GM13977 (cell line): ENCODE measurements around the gene LZTR1.

ENCODE experiments used
- DNase-seq: peaks from one replicate; pipeline ENCODE4 v3.0.0; 2012; ENCODE audit warnings: low spot score
- CTCF ChIP-seq: IDR thresholded peaks from 2 replicates; pipeline ENCODE4 v1.5.1; 2012; ENCODE audit warnings: mild to moderate bottlenecking, control low read depth; ENCODE audit not compliant: insufficient read depth; ENCODE audit errors: extremely low read depth, missing control alignments
- in situ Hi-C: fragments of 300-500 bp; cut with MboI; formaldehyde crosslinking; loops from one replicate; pipeline ENCODE4 v1.12.0; 2022; ENCODE audit warnings: low sequenced_read_pairs, low pct_unique_long_range_greater_than_20kb, mixed read lengths, inconsistent platforms; ENCODE audit not compliant: unreplicated experiment

The LZTR1 gene

DNA sequence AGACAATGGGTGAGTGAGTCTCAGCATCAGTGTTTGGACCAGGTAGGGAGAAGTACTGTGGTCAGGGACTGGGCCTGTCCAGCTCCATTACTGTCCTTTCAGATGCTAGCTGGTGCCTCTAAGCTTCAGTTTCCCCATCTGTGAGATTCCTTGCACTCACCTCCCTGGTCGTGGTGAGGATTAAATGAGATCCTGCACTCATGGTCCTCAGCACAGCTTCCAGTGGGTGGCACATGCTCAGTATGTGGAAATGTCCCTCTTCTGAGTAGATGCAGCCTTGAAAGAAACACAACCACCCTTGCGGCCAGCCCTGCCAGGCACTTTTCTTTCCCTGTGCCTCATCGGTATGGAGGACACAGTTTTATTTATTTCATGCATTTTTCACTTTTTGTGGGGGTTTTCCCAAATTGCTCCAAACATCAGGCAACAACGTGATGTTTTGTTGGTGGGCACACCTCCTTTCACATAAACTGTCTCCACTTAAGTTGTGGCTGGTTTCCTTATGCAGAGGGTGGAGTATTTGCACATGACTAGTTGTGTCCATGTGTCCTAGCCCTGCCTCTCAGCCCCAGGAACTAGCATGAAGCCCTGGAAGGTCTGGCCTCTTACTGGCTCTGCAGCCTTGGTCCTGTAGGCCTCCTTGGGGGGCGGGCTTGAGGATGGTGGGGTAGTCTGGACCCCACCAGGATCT lies 1.1 kb downstream of the LZTR1 start:
- in situ Hi-C loops: no loop called here
- DNase-seq: no peak
- no peak for TF ChIP-seq CTCF

- in situ Hi-C loops: no loop called here
- no peak for TF ChIP-seq CTCF
- no peak for DNase-seq
Observed at GRCh38 chr22:20985720-20986119, 3.6 kb downstream of the LZTR1 start.

DNA sequence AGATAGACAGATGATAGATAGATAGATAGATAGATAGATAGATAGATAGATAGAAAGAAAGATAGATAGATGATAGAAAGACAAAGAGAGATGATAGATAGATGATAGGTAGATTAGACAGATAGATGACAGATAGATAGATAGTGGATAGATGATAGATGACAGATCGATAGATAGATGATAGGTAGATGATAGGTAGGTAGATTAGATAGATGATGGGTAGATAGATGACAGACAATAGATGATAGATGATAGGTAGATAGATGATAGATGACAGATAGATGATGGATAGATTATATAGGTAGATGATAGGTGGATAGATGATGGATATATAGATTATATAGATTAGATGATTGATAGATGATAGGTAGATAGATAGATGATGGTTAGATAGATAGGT lies 4.3 kb downstream of the LZTR1 start:
- TF ChIP-seq CTCF: no peak
- no peak for DNase-seq
- in situ Hi-C loops: no loop called here

DNA sequence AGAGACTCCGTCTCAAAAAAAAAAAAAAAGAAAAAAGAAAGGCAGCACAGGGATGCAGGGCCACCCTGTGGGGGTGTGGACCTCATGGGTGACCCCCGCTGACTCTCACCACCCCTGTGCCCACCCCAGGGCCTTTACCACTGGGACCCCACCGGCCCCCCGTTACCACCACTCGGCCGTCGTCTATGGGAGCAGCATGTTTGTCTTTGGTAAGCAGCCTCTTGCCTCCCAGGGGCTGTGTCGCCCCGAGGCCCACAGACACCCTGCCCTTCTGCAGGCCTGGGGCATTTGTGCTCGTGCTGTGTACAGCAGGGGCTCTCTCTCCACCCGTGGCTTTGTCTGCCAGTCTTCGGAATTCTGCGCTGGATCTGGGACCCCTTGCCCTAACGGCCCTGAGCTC lies 5.3 kb downstream of the LZTR1 start:
- in situ Hi-C loops: no loop called here
- no peak for TF ChIP-seq CTCF
- DNase-seq: no peak

DNA sequence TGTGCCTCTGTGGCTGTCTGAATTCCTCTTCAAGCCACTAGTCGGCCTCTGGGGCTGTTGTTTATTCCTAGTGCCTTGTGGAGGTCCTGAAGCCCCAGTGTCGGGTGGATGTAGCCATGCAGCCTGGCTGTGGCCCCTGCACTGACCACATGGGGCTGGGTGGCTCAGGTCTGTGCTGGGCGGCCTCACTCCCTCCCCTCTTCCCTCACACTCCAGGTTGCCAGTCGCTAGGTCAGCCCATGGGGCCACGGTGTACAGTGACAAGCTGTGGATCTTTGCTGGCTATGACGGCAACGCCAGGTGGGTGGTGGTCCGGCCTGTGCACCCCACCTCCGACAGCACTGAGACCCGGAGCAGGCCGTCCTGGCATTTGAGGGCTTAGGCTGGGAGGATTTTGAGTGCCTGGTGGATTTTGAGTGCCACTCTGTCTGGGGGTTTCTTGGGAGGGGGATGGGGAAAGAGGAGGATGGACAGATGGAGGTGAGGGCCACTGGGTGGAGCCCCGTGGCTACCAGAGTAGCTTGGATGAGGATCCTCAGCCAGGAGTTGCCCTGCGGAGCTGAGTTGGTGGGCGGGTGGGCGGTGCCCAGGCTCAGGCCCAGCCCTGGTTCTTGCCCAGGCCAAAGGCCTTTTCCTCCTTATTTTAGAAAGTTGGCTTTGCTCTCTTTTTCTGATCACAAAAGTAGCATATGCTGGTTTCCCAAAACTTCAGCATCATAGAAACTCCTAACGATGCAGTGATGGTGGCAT lies 6.7 kb downstream of the LZTR1 start:
- no peak for TF ChIP-seq CTCF
- no peak for DNase-seq
- in situ Hi-C loops: no loop called here

GRCh38 chr22:20989323-20990138 lies 7.4 kb downstream of the LZTR1 start:
- in situ Hi-C loops: no loop called here
- no peak for DNase-seq
- no peak for TF ChIP-seq CTCF
